Neural cell (in vitro differentiated cells): ENCODE measurements around the gene TXNDC16. TPM values are rescaled to one million over a fixed set of nuclear protein-coding genes. Genes with fewer than 3 reads are reported as not detected.
A peak's percentile ranks its signal among the peaks of the same experiment; 100 is the strongest.

Source experiments
- H2AFZ ChIP-seq: fragments of 200-600, 300-800 bp; sonication (generic), shearing (Covaris generic); 2 replicates; pipeline ENCODE4 v1.6.0; 2014; ENCODE audit warnings: low read depth, mild to moderate bottlenecking, antibody characterized with exemption, low read length, moderate library complexity
- H3F3A ChIP-seq: fragments of 200-600 bp; shearing (Covaris generic); 2 replicates; pipeline ENCODE4 v1.6.1; 2016; ENCODE audit warnings: mild to moderate bottlenecking, moderate library complexity, mixed read lengths, antibody characterized with exemption, low read length; ENCODE audit not compliant: insufficient read depth, poor library complexity, severe bottlenecking
- H3K27ac ChIP-seq: fragments of 200-600, 300-800 bp; sonication (generic), shearing (Covaris generic); 2 replicates; pipeline ENCODE4 v1.5.1; 2014; ENCODE audit warnings: mild to moderate bottlenecking, low read length, moderate library complexity
- H3K27me3 ChIP-seq: fragments of 300-800, 200-600 bp; sonication (generic), shearing (Covaris generic); 2 replicates; pipeline ENCODE4 v1.6.0; 2014; ENCODE audit warnings: mild to moderate bottlenecking, low read depth, low read length, moderate library complexity; ENCODE audit not compliant: insufficient read depth
- H3K36me3 ChIP-seq: fragments of 300-800, 200-600 bp; sonication (generic), shearing (Covaris generic); 2 replicates; pipeline ENCODE4 v1.5.1; 2014; ENCODE audit warnings: mild to moderate bottlenecking, antibody characterized with exemption, low read length, moderate library complexity; ENCODE audit not compliant: insufficient read depth
- H3K4me2 ChIP-seq: fragments of 300-800, 200-600 bp; sonication (generic), shearing (Covaris generic); 2 replicates; pipeline ENCODE4 v1.6.0; 2014; ENCODE audit warnings: mild to moderate bottlenecking, low read length
- H3K4me3 ChIP-seq: fragments of 300-800, 200-600 bp; sonication (generic), shearing (Covaris generic); 2 replicates; pipeline ENCODE4 v1.5.1; 2014; ENCODE audit warnings: mild to moderate bottlenecking, low read length, moderate library complexity
- H3K79me2 ChIP-seq: fragments of 200-600 bp; shearing (Covaris generic); replicated peaks from 2 replicates; pipeline ENCODE4 v1.6.0; 2014; ENCODE audit warnings: mild to moderate bottlenecking, low read length, moderate library complexity; ENCODE audit not compliant: insufficient read depth
- H3K9ac ChIP-seq: fragments of 300-800, 200-600 bp; sonication (generic), shearing (Covaris generic); 2 replicates; pipeline ENCODE4 v1.6.1; 2016; ENCODE audit warnings: mild to moderate bottlenecking, low read length, mixed read lengths
- H3K9me2 ChIP-seq: fragments of 200-600 bp; shearing (Covaris generic); 2 replicates; pipeline ENCODE4 v1.6.1; 2016; ENCODE audit warnings: mild to moderate bottlenecking, low read length, mixed read lengths; ENCODE audit not compliant: insufficient read depth
- H3K9me3 ChIP-seq: fragments of 200-600, 300-800 bp; sonication (generic), shearing (Covaris generic); 2 replicates; pipeline ENCODE4 v1.6.1; 2016; ENCODE audit warnings: mild to moderate bottlenecking, mixed run types, low read length, moderate library complexity, mixed read lengths
- H4K20me1 ChIP-seq: fragments of 200-600 bp; shearing (Covaris generic); 2 replicates; pipeline ENCODE4 v1.6.1; 2016; ENCODE audit warnings: mild to moderate bottlenecking, mixed run types; ENCODE audit not compliant: insufficient read depth
- CTCF ChIP-seq: fragments of 450-650 bp; IDR thresholded peaks from 2 replicates; pipeline ENCODE4 v1.5.1; 2014; ENCODE audit warnings: antibody characterized with exemption, mild to moderate bottlenecking, moderate library complexity; ENCODE audit not compliant: poor library complexity, severe bottlenecking
- EP300 ChIP-seq: fragments of 450-650 bp; conservative IDR thresholded peaks from 2 replicates; pipeline ENCODE4 v1.6.1; 2014; ENCODE audit warnings: antibody characterized with exemption, mild to moderate bottlenecking, moderate library complexity; ENCODE audit not compliant: poor library complexity, severe bottlenecking
- EZH2 ChIP-seq: fragments of 200-600, 300-800 bp; shearing (Covaris generic), sonication (generic); IDR thresholded peaks from 2 replicates; pipeline ENCODE4 v1.6.1; 2014; ENCODE audit warnings: antibody characterized with exemption, low read length, borderline replicate concordance, mild to moderate bottlenecking; ENCODE audit not compliant: insufficient read depth, poor library complexity, severe bottlenecking
- MXI1 ChIP-seq: fragments of 450-650 bp; conservative IDR thresholded peaks from 2 replicates; pipeline ENCODE4 v1.6.1; 2014; ENCODE audit warnings: antibody characterized with exemption, mild to moderate bottlenecking; ENCODE audit not compliant: poor library complexity, severe bottlenecking
- POLR2AphosphoS5 ChIP-seq: IDR thresholded peaks from 2 replicates; pipeline ENCODE4 v1.6.1; 2012
- RAD21 ChIP-seq: fragments of 450-650 bp; conservative IDR thresholded peaks from 2 replicates; pipeline ENCODE4 v1.6.1; 2014; ENCODE audit warnings: antibody characterized with exemption, mild to moderate bottlenecking, moderate library complexity
- REST ChIP-seq: IDR thresholded peaks from 2 replicates; pipeline ENCODE4 v1.6.1; 2012; ENCODE audit warnings: borderline replicate concordance
- TAF1 ChIP-seq: IDR thresholded peaks from 2 replicates; pipeline ENCODE4 v1.6.1; 2012; ENCODE audit warnings: low read depth
- polyA plus RNA-seq: library from polyadenylated mRNA; depleted of rRNA; stranded (reverse); fragments of >200 nt; gene quantifications from 2 replicates; pipeline ENCODE4 v1.2.3, GENCODE V29; 2014

Gene TXNDC16
- polyA plus RNA-seq, 1 donor from 2014 or later: 58.4 TPM

DNA sequence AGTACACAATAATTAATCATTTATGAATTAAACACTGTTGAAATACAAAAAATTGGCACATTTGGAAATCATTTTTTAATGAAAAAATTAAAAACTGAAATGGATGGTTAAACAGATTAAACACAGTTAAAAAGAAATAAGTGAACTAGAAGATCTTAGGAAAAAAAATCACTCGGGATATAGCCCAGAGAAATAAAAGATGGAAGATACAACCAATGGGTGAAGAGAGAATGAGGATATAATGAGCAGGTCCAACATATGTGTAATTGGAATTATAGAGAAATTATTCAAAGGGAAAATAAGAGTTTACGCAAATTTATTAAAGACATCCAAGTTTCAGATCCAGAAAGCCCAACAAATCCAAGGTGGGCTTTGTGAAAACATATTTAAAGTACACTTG is 6.4 kb upstream of the TXNDC16 start:
- H3K4me2 ChIP-seq: no peak overlapping the region
- no peaks in the 10 kb centered on the region for H3K36me3 ChIP-seq
- H3K27ac ChIP-seq: no peak overlapping the region
- no peaks in the 10 kb centered on the region for H3K9me3 ChIP-seq
- H4K20me1 ChIP-seq: no peaks in the 10 kb centered on the region
- TF ChIP-seq TAF1 (no peak), CTCF (no peak), EP300 (no peak), MXI1 (no peak), RAD21 (no peak)
- H3K4me3 ChIP-seq: no peak overlapping the region
- H3K9ac ChIP-seq: no peak overlapping the region
- H3K9me2 ChIP-seq: no peaks in the 10 kb centered on the region
- no peaks in the 10 kb centered on the region for H3K27me3 ChIP-seq
- H3K79me2 ChIP-seq: peaks cover 53% of the 10 kb centered on the region
- H3F3A ChIP-seq: no peaks in the 10 kb centered on the region
- H2AFZ ChIP-seq: no peak overlapping the region

GRCh38 chr14:52553671-52554575 is 1.6 kb upstream of the TXNDC16 start:
- TF ChIP-seq CTCF (peak; percentile 57), EP300 (no peak), TAF1 (peak; percentile 85), POLR2AphosphoS5 (peak; percentile 85), EZH2 (no peak), RAD21 (peak; percentile 8), MXI1 (no peak), REST (peak; percentile 62)
- peak overlapping the region; percentile 52 for H2AFZ ChIP-seq

More at GRCh38 chr14:52553671-52554575, 1.6 kb upstream of the TXNDC16 start:
- no peaks in the 10 kb centered on the region for H4K20me1 ChIP-seq
- H3K9me2 ChIP-seq: no peaks in the 10 kb centered on the region
- no peaks in the 10 kb centered on the region for H3K36me3 ChIP-seq
- peaks cover 74% of the 10 kb centered on the region for H3K79me2 ChIP-seq
- H3K4me3 ChIP-seq: peak overlapping the region; percentile 88
- H3F3A ChIP-seq: peaks cover 11% of the 10 kb centered on the region
- no peaks in the 10 kb centered on the region for H3K9me3 ChIP-seq
- peak overlapping the region; percentile 72 for H3K4me2 ChIP-seq
- peak overlapping the region; percentile 98 for H3K9ac ChIP-seq
- peak overlapping the region; percentile 91 for H3K27ac ChIP-seq
- H3K27me3 ChIP-seq: no peaks in the 10 kb centered on the region
